HEK293 (cell line): ENCODE results near the gene RWDD1.

Experiments
- CTCF ChIA-PET: fragments of 350-600 bp; formaldehyde crosslinking; extraction: SDS; loops from one replicate; lab custom pipeline; 2021; ENCODE audit warnings: antibody characterized with exemption; lab: Yijun Ruan, JAX
- POLR2A ChIA-PET: fragments of 300-600 bp; formaldehyde crosslinking; extraction: SDS; loops from one replicate; lab custom pipeline; 2020; ENCODE audit warnings: antibody characterized with exemption, inconsistent platforms; lab: Yijun Ruan, JAX
- H3K27ac ChIP-seq: fragments of 200-500 bp; sonication (Bioruptor generic); 2 replicates; pipeline ENCODE4 v1.5.1; 2014; ENCODE audit warnings: low read depth, low read length, control low read depth, inconsistent platforms; ENCODE audit errors: extremely low read depth
- H3K36me3 ChIP-seq, 2 experiments: fragments of 200-500 bp in 1 of 2; sonication (Bioruptor generic) in 1 of 2; 1 replicate in 1 of 2; 2 replicates in 1 of 2; pipeline ENCODE4 v1.5.1; 2014 to 2017; ENCODE audit warnings: inconsistent platforms in 2 of 2, low read length in 2 of 2; ENCODE audit not compliant: control insufficient read depth in 2 of 2, insufficient read depth in 1 of 2
- H3K4me1 ChIP-seq: fragments of 200-500 bp; sonication (Bioruptor generic); 2 replicates; pipeline ENCODE4 v1.5.1; 2014; ENCODE audit warnings: mild to moderate bottlenecking, low read length, inconsistent platforms; ENCODE audit not compliant: control insufficient read depth, insufficient read depth
- H3K4me3 ChIP-seq: 2 replicates; pipeline ENCODE4 v1.5.1; 2011; ENCODE audit warnings: low read depth, mild to moderate bottlenecking, control low read depth, low read length, moderate library complexity
- H3K9me3 ChIP-seq: fragments of 200-500 bp; sonication (Bioruptor generic); 2 replicates; pipeline ENCODE4 v1.5.1; 2014; ENCODE audit warnings: low read depth, low read length, inconsistent platforms; ENCODE audit not compliant: control insufficient read depth, insufficient read depth
- BCL11B ChIP-seq: fragments of 450-650 bp; formaldehyde crosslinking; IDR thresholded peaks from 2 replicates; pipeline ENCODE4 v1.5.1; 2016; ENCODE audit warnings: low read depth, missing biosample characterization, missing genetic modification characterization
- EGR2 ChIP-seq: fragments of 450-650 bp; formaldehyde crosslinking; IDR thresholded peaks from 2 replicates; pipeline ENCODE4 v1.5.1; 2016; ENCODE audit warnings: low read depth, missing biosample characterization, missing genetic modification characterization
- ELK4 ChIP-seq: IDR thresholded peaks from 2 replicates; pipeline ENCODE4 v1.6.1; 2011; ENCODE audit warnings: mild to moderate bottlenecking, low read depth, low read length, borderline replicate concordance
- GLIS1 ChIP-seq: fragments of 450-650 bp; formaldehyde crosslinking; IDR thresholded peaks from 2 replicates; pipeline ENCODE4 v1.5.1; 2016; ENCODE audit warnings: missing biosample characterization, missing genetic modification characterization
- HOXD13 ChIP-seq: sonication (generic); formaldehyde crosslinking; IDR thresholded peaks from 2 replicates; pipeline ENCODE4 v1.8.0; 2022; ENCODE audit warnings: missing genetic modification reagents, borderline replicate concordance
- MEIS1 ChIP-seq: sonication (generic); formaldehyde crosslinking; IDR thresholded peaks from 2 replicates; pipeline ENCODE4 v1.8.1; 2022; ENCODE audit warnings: missing genetic modification reagents, mild to moderate bottlenecking, borderline replicate concordance
- REPIN1 ChIP-seq: fragments of 450-650 bp; formaldehyde crosslinking; IDR thresholded peaks from 2 replicates; pipeline ENCODE4 v1.5.1; 2017; ENCODE audit warnings: missing biosample characterization, missing genetic modification characterization, low read depth
- TRIM28 ChIP-seq: IDR thresholded peaks from 2 replicates; pipeline ENCODE4 v1.6.1; 2011; ENCODE audit warnings: low read length, control low read depth, borderline replicate concordance
- ZBTB11 ChIP-seq: fragments of 450-650 bp; formaldehyde crosslinking; conservative IDR thresholded peaks from 2 replicates; pipeline ENCODE4 v1.5.1; 2016; ENCODE audit warnings: low read depth, missing biosample characterization, missing genetic modification characterization
- ZBTB21 ChIP-seq: fragments of 450-650 bp; formaldehyde crosslinking; IDR thresholded peaks from 2 replicates; pipeline ENCODE4 v1.5.1; 2017; ENCODE audit warnings: missing biosample characterization, missing genetic modification characterization
- ZBTB26 ChIP-seq: fragments of 450-650 bp; formaldehyde crosslinking; optimal IDR thresholded peaks from 2 replicates; pipeline ENCODE3; 2016; ENCODE audit warnings: missing biosample characterization, mild to moderate bottlenecking, missing genetic modification characterization
- ZEB2 ChIP-seq: fragments of 450-650 bp; formaldehyde crosslinking; IDR thresholded peaks from 2 replicates; pipeline ENCODE4 v1.5.1; 2016; ENCODE audit warnings: missing biosample characterization, missing genetic modification characterization
- ZFP69B ChIP-seq: fragments of 450-650 bp; formaldehyde crosslinking; IDR thresholded peaks from 2 replicates; pipeline ENCODE4 v1.5.1; 2016; ENCODE audit warnings: missing biosample characterization, missing genetic modification characterization
- ZNF112 ChIP-seq: fragments of 450-650 bp; formaldehyde crosslinking; IDR thresholded peaks from 2 replicates; pipeline ENCODE4 v1.5.0; 2017; ENCODE audit warnings: missing biosample characterization, missing genetic modification characterization
- ZNF121 ChIP-seq: fragments of 450-650 bp; formaldehyde crosslinking; IDR thresholded peaks from 2 replicates; pipeline ENCODE4 v1.5.1; 2016; ENCODE audit warnings: missing biosample characterization, missing genetic modification characterization
- ZNF174 ChIP-seq: fragments of 450-650 bp; formaldehyde crosslinking; IDR thresholded peaks from 2 replicates; pipeline ENCODE4 v1.5.0; 2017; ENCODE audit warnings: missing biosample characterization, mild to moderate bottlenecking, missing genetic modification characterization
- ZNF280D ChIP-seq: fragments of 450-650 bp; formaldehyde crosslinking; IDR thresholded peaks from 2 replicates; pipeline ENCODE4 v1.5.1; 2016; ENCODE audit warnings: missing biosample characterization, missing genetic modification characterization
- ZNF311 ChIP-seq: fragments of 450-650 bp; formaldehyde crosslinking; IDR thresholded peaks from 2 replicates; pipeline ENCODE4 v1.5.1; 2017; ENCODE audit warnings: missing biosample characterization, missing genetic modification characterization, borderline replicate concordance
- ZNF324 ChIP-seq: fragments of 450-650 bp; formaldehyde crosslinking; IDR thresholded peaks from 2 replicates; pipeline ENCODE4 v1.5.1; 2016; ENCODE audit warnings: missing biosample characterization, missing genetic modification characterization
- ZNF521 ChIP-seq: fragments of 450-650 bp; formaldehyde crosslinking; IDR thresholded peaks from 2 replicates; pipeline ENCODE4 v1.5.1; 2017; ENCODE audit warnings: missing biosample characterization, mild to moderate bottlenecking, missing genetic modification characterization
- ZNF530 ChIP-seq: fragments of 450-650 bp; formaldehyde crosslinking; IDR thresholded peaks from 2 replicates; pipeline ENCODE4 v1.5.1; 2016; ENCODE audit warnings: low read depth, missing biosample characterization, missing genetic modification characterization
- ZNF580 ChIP-seq: fragments of 450-650 bp; formaldehyde crosslinking; IDR thresholded peaks from 2 replicates; pipeline ENCODE4 v1.5.1; 2016; ENCODE audit warnings: missing biosample characterization, missing genetic modification characterization
- ZNF677 ChIP-seq: fragments of 450-650 bp; IDR thresholded peaks from 2 replicates; pipeline ENCODE4 v1.5.0; 2018; ENCODE audit warnings: missing biosample characterization, mild to moderate bottlenecking, missing genetic modification characterization, moderate library complexity
- ZNF704 ChIP-seq: fragments of 450-650 bp; formaldehyde crosslinking; IDR thresholded peaks from 2 replicates; pipeline ENCODE4 v1.5.1; 2016; ENCODE audit warnings: missing biosample characterization, missing genetic modification characterization
- ZNF707 ChIP-seq: fragments of 450-650 bp; formaldehyde crosslinking; IDR thresholded peaks from 2 replicates; pipeline ENCODE4 v1.5.1; 2016; ENCODE audit warnings: missing biosample characterization, missing genetic modification characterization
- ZNF792 ChIP-seq: fragments of 450-650 bp; formaldehyde crosslinking; IDR thresholded peaks from 2 replicates; pipeline ENCODE4 v1.5.1; 2016; ENCODE audit warnings: missing biosample characterization, missing genetic modification characterization
- ZSCAN23 ChIP-seq: fragments of 450-650 bp; formaldehyde crosslinking; IDR thresholded peaks from 2 replicates; pipeline ENCODE4 v1.5.1; 2016; ENCODE audit warnings: missing biosample characterization, missing genetic modification characterization

The RWDD1 gene

GRCh38 chr6:116615937-116616736 lies 44.8 kb downstream of the RWDD1 start, which contains the start of gene RSPH4A (continued):
- TF ChIP-seq ZNF280D (tag by site-specific recombination) (no peak), ZFP69B (tag by site-specific recombination) (peak; percentile 75), ELK4 (no peak), ZEB2 (tag by site-specific recombination) (0 out of 2 replicates have a peak, but pooled peaks have one; percentile 33), ZSCAN23 (tag by site-specific recombination) (peak; percentile 77; the same call in 1 of the 2 replicates), ZNF311 (tag by site-specific recombination) (no peak), ZNF580 (tag by site-specific recombination) (peak; percentile 90), ZNF792 (tag by site-specific recombination) (no peak; the same call in 1 of the 2 replicates), ZNF677 (tag by site-specific recombination) (no peak), ZNF324 (tag by site-specific recombination) (no peak; the same call in 1 of the 2 replicates), REPIN1 (peak; percentile 95; the same call in 1 of the 2 replicates), MEIS1 (CRISPR knock-in tag) (no peak), ZNF174 (tag by site-specific recombination) (no peak), TRIM28 (no peak), ZNF704 (no peak)

GRCh38 chr6:116616737-116617053 lies 45.4 kb downstream of the RWDD1 start:
- no peak overlapping the region for H3K27ac ChIP-seq
- H3K9me3 ChIP-seq: no peaks in the 10 kb centered on the region
- H3K36me3 ChIP-seq: no peaks in the 10 kb centered on the region
- ChIA-PET POLR2A (interaction anchor here (0.6 to 1.6 kb wide), 9 partner anchors 8 to 348 kb away, joined by 3 to 5 read pairs (median 3); partner anchors contain the start of genes DSE, RWDD1 and TSPYL1), CTCF (interaction anchor here (0.5 to 1.9 kb wide), 10 partner anchors 9 to 350 kb away, joined by 3 to 5 read pairs (median 3); no protein-coding TSS in a partner anchor)
- peak overlapping the region; percentile 87 for H3K4me3 ChIP-seq
- no peaks in the 10 kb centered on the region for H3K4me1 ChIP-seq
- TF ChIP-seq ZBTB21 (tag by site-specific recombination) (no peak), ZBTB11 (no peak), EGR2 (no peak), ZNF112 (tag by site-specific recombination) (no peak), ZNF530 (tag by site-specific recombination) (no peak), ZNF121 (tag by site-specific recombination) (peak; percentile 85), HOXD13 (CRISPR knock-in tag) (no peak), GLIS1 (tag by site-specific recombination) (peak; percentile 54; the same call in 1 of the 2 replicates), ZNF521 (tag by site-specific recombination) (no peak), BCL11B (tag by site-specific recombination) (no peak), ZNF707 (tag by site-specific recombination) (no peak), ZBTB26 (peak; percentile 1)
